Panc1 (cell line): ENCODE measurements around the gene RPS6KL1.

Experiments used
- CTCF ChIP-seq: fragments of 450-650 bp; IDR thresholded peaks from 2 replicates; pipeline ENCODE4 v1.5.1; 2017; ENCODE audit warnings: mild to moderate bottlenecking
- SIN3A ChIP-seq: IDR thresholded peaks from 2 replicates; pipeline ENCODE4 v1.6.1; 2012; ENCODE audit warnings: low read depth, mild to moderate bottlenecking, low read length, moderate library complexity, borderline replicate concordance; ENCODE audit not compliant: insufficient read depth

GRCh38 chr14:74942608-74943007, 19.5 kb upstream of the RPS6KL1 start:
- TF ChIP-seq CTCF (no peak), SIN3A (no peak)
